ENCODE data around the gene BMP3.

Gene BMP3

GRCh38 chr4:81042578-81043365, 12.3 kb downstream of the BMP3 start:
- no peak for DNase-seq

- DNase-seq, result no peak
Measured at GRCh38 chr4:81049330-81049729, 18.8 kb downstream of the BMP3 start.

DNA sequence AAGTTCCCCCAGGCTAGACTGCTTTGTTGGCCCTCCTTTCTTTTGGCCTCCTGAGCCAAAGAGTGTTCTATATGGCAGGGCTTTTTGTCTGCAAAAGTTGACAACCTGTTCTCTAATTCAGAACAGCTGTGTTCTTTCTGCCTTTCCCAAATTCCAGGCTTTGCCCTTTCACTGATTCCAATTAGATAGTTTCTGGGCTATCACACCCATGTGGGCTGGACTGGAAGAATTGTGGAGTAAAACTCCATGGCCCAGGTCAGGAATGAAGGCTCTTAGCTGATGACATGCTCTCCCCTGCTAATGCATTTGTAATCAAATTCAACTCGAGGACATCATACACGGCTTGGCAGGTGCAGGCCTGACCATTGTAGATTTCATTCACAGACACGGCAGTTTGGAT, 19.4 kb downstream of the BMP3 start:
- no peak for DNase-seq

- DNase-seq, result peak; percentile 55
Measured at GRCh38 chr4:81052119-81053068, 21.9 kb downstream of the BMP3 start.

- DNase-seq, result no peak
Measured at GRCh38 chr4:81058621-81059020, 28.1 kb downstream of the BMP3 start.

- no peak for DNase-seq
Measured at GRCh38 chr4:81060587-81061343, 30.3 kb downstream of the BMP3 start.

DNA sequence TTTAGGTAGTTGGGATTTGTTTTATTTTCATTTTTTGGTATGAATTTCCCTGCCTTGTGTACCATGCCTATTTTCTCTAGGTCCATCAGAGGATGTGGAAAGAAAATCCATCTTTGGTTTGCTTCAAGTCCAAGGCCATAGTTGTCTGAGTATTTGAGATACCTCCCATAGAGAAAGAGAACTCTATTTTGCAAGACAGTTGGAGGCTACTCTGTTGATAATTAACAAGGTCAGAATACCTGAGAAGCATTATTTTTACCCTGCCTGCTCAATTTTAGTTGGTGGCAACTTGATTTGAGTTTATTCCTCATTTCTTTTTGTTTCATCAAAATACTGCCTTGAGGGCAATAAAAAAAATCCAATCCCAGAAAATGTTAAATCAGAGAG, 30.8 kb downstream of the BMP3 start:
- DNase-seq, result no peak

GRCh38 chr4:81062001-81062400, 31.5 kb downstream of the BMP3 start:
- no peak for DNase-seq

DNA sequence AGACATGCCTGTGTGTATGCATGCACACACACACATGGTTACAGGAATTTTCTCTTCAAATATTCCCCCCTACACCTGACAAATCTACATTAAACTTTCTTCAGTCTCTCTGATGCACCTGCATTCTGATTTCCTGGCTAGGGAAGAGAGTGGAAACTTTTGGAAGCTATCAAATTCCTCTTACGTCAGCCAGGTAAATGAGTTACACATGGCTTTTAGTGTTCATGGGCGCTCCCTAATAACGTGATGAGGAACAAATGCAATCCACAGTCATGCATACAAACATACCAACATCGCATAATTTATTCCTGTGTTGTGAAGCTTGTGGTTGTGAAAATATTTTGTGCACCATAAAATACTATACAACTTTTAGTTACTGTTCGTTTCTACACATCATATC, 34.9 kb downstream of the BMP3 start:
- DNase-seq, result no peak

GRCh38 chr4:81069706-81070331, 39.3 kb downstream of the BMP3 start:
- peak; percentile 69 for DNase-seq

- DNase-seq, result no peak
Measured at GRCh38 chr4:81071013-81071412, 40.5 kb downstream of the BMP3 start.

GRCh38 chr4:81081156-81081555, 50.6 kb downstream of the BMP3 start:
- DNase-seq, result no peak

DNA sequence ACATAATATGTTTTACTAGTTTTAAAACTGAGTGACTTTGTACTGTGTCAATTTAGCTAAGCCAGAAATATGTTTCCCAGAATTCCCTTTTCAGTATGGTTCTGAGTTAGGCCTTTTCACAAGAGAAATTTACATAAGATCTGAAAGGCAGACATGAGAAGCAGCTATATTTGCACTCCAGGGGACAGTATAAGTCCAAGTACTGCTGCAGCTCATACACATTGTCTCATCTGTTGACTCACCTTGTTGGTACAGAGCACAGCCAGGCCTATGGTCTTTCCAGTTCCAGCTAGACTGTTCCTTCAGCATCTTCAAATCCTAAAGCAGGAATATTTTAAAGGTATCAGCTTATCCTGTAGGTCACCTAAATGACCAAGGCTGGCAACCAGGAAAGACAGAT, 53.5 kb downstream of the BMP3 start:
- DNase-seq, result no peak

DNA sequence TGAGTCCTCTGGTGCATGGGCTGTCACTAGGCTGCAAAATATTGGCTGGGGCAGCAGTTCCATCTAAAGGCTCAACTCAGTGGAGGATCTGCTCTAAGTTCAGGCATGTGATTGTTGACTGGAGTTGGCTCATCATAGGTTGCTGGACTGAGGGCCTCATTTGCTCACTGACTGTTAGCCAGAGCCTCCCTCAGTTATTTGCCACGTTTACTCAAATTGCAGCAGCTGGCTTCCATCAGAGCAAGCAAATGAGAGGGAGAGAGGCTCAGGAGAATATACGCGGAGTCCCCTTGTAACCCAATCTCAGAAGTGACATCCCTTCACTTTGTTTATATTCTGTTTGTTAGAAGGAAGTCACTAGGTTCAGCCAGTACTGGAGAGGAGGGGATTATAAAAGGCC, 54.1 kb downstream of the BMP3 start:
- DNase-seq, result no peak

- no peak for DNase-seq
Measured at GRCh38 chr4:81085291-81085690, 54.8 kb downstream of the BMP3 start.

DNA sequence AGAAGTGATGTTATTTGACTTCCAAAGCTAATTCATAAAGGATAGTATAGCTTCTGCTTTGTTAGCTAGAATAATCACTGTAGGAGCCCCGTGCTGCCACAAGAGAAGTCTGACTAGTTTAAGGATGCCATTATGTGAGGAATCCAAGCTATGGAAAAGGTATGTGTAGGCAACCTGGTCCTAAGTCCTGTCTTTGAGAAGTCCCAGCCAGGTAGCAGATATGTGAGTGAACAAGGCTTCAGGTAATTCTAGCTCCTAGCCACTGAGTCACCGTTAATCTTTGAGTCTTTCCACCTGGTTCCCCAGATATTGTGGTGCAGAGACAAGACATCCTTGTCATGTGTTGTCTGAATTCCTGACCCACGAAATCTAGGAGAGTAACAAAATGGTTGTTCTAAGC, 55.5 kb downstream of the BMP3 start:
- no peak for DNase-seq

GRCh38 chr4:81093720-81094401, 63.4 kb downstream of the BMP3 start:
- DNase-seq, result no peak

DNA sequence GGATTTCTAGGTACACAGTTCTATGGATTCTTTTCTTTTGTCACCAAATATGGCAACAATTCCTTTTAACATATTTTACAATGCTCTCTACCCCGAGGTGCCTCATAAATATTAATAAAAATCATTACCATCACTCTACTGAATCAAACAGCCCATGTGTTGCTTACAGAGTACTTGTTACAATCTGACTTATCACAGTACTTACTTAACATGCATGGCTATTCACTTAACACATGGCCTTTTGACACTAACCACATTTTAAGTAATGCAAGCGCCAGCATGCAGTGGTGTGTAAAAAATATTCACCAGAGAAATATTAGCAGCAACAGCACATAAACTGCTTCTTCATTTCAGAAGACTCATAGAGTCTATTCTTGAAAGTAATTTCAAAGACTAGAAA, 64.9 kb downstream of the BMP3 start:
- no peak for DNase-seq

DNA sequence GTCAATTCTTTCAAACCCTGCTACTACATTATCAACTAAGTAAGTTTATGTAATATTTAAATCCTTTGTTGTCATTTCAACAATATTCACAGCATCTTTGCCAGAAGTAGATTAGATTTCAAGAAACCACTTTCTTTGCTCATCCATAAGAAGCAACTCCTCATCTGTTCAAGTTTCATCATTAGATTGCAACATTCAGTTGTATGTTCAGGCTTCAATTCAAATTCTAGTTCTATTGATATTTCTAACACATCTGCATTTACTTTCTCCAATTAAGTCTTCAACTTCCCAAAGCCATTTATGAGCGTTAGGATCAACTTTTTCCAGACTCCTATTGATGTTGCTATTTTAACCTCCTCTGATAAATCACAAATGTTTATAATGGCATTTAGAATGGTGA, 66.1 kb downstream of the BMP3 start:
- no peak for DNase-seq

DNA sequence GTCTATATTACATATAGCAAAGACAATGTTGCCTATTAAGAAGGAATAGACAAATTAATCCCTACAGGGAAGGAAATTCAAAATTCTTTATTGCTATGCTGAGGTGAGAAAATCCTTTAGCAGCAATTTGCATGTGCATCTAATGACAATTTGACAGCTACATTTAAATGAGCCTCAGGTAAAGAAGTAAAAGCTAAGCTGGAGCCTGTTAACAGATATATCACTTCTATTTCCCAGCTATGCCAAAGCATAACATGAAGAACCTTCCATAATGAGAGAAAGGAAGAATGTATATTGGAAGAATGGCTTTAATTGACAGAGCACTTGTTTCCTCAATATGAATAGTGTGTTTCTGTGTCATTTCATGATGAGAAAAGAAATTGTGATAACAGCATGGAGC, 71.6 kb downstream of the BMP3 start:
- DNase-seq, result no peak

DNA sequence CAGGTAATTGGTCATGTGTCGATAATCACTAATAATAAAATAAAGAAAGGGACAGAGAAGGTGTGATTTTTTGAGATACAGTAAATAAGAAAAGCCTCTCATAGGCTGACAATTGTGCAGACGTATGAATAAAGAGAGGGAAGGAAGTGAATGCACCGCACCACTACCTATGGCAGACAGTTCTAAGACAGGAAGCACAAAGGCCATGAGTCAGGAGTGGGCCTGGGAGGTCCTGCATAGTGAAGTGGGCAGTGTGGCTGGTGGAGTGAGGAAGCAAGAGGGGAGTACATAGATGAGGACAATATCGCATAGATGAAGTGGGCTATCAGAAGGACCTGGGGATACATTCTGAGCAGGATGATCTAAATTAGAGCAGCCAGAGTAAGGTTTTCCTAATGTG, 75.6 kb downstream of the BMP3 start:
- no peak for DNase-seq

All from EL (cell line).